Body of pancreas (tissue), 4 donors: Measurements from ENCODE around the gene MAP3K7CL.

Experiments
- CTCF ChIP-seq, 7 experiments: fragments of 450-650 bp in 4 of 7; fragments of 200-600 bp in 3 of 7; sonication (generic) in 3 of 7; IDR thresholded peaks; one replicate each; pipeline ENCODE4 v1.5.1; 2016 to 2019; ENCODE audit warnings: antibody characterized with exemption in 7 of 7
- POLR2A ChIP-seq, 3 donors: fragments of 450-650 bp; IDR thresholded peaks; one replicate each; pipeline ENCODE4 v1.6.1; 2016; ENCODE audit warnings: antibody characterized with exemption in 3 of 3, mild to moderate bottlenecking in 2 of 3

- no peak for TF ChIP-seq CTCF (IDR thresholded peaks at IDR 0.05)
- no peak for TF ChIP-seq POLR2A (IDR thresholded peaks at IDR 0.05)
Observed at GRCh38 chr21:29115899-29116298, 14.5 kb upstream of the MAP3K7CL start.
